Activated CD4-positive, alpha-beta T cell treated with anti-CD3 and anti-CD28 coated beads for 36 hours (primary cell): Measurements from ENCODE around the gene MYO1B. TPM values are rescaled to one million over a fixed set of nuclear protein-coding genes. Genes with fewer than 3 reads are reported as not detected.
A peak's percentile ranks its signal among the peaks of the same experiment; 100 is the strongest.

ENCODE experiments used
- ATAC-seq: fragments of 200-7000 bp; cut with Tn5 transposase; one replicate; pipeline ENCODE4 v1.10.0; 2021; ENCODE audit warnings: mild to moderate bottlenecking, moderate library complexity
- CTCF ChIA-PET: fragments of 350-600 bp; sonication (Branson Sonifier 250); formaldehyde crosslinking; loops from one replicate; lab custom pipeline; 2021; ENCODE audit warnings: antibody characterized with exemption; lab: Charles Lee
- POLR2A ChIA-PET: fragments of 350-600 bp; sonication (Branson Sonifier 250); formaldehyde crosslinking; loops from one replicate; lab custom pipeline; 2021; ENCODE audit warnings: antibody characterized with exemption, inconsistent platforms; lab: Charles Lee
- DNase-seq: peaks from one replicate; pipeline ENCODE4 v3.0.0-alpha.2; 2020
- H3K27ac Mint-ChIP-seq: one replicate; pipeline ENCODE4 v1.8.0; 2021; ENCODE audit warnings: mixed read lengths
- H3K27me3 Mint-ChIP-seq: one replicate; pipeline ENCODE4 v1.8.0; 2021; ENCODE audit warnings: mixed read lengths
- H3K36me3 Mint-ChIP-seq: one replicate; pipeline ENCODE4 v1.8.0; 2021; ENCODE audit warnings: low read depth, mixed read lengths
- H3K4me1 Mint-ChIP-seq: one replicate; pipeline ENCODE4 v1.8.0; 2021; ENCODE audit warnings: mixed read lengths
- H3K4me3 Mint-ChIP-seq: one replicate; pipeline ENCODE4 v1.8.0; 2021; ENCODE audit warnings: mild to moderate bottlenecking, moderate library complexity, mixed read lengths
- H3K9me3 Mint-ChIP-seq: one replicate; pipeline ENCODE4 v1.8.0; 2021; ENCODE audit warnings: low read depth, mixed read lengths
- intact Hi-C, 2 experiments: fragments of 100-400 bp; cut with DNase I in 1 of 2; cut with micrococcal nuclease in 1 of 2; formaldehyde crosslinking; loops; one replicate each; pipeline versions ENCODE4 v1.14.2 to v1.15.1; 2022 to 2024; cut with DNase I, micrococcal nuclease
- total RNA-seq, 2 experiments: library from RNA; stranded (reverse); gene quantifications; one replicate each; pipeline ENCODE4 v1.2.3, GENCODE V29; 2021

The MYO1B gene
- total RNA-seq, 2 experiments from 2014 or later = 29.7 to 36.7 TPM

DNA sequence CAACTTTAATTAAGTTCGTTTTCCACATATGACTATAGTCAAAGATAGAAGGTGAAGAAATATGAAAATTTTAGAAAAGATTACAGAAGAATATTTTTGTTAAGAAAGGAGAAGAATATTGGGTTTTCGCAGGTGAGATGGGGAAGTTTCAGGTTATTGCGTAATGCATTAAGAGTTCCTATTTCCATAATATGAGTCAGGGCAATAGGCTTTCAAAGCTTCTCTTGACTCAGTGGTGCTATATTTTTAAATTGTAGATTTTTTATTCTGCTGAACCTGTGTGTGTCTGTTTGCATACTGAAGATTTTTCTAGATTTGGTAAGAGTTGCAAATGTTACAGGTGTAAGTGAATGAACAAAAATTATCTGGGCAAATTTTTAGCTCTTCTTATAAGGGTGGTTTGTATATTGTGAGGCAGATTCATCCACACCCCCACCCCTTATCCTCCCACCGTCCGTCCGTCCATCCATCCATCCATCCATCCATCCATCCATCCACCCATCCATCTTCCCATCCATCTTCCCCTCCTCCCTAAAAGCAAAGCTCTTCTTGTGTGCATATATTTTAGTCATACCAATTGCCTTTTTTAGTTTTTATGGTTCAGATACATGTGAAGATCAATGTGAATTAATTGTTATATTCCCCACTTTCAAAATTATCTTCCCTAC, 69.6 kb downstream of the MYO1B start:
- ChIA-PET POLR2A (no interaction called here), CTCF (interaction anchor here (0.6 to 1.6 kb wide), 4 partner anchors 31 to 930 kb away, joined by 3 to 4 read pairs (median 3); no protein-coding TSS in a partner anchor)
- Mint-ChIP-seq H3K9me3 (no peaks in the 10 kb centered on the region), H3K27me3 (no peaks in the 10 kb centered on the region), H3K36me3 (no peaks in the 10 kb centered on the region), H3K27ac (no peak overlapping the region), H3K4me1 (no peaks in the 10 kb centered on the region), H3K4me3 (no peak overlapping the region)
- intact Hi-C loops = loop anchor here in 1 of 2 experiments (10.0 kb wide), 1 partner anchor 270 kb away; no protein-coding TSS in a partner anchor
- DNase-seq (no peak), ATAC-seq (no peak)

DNA sequence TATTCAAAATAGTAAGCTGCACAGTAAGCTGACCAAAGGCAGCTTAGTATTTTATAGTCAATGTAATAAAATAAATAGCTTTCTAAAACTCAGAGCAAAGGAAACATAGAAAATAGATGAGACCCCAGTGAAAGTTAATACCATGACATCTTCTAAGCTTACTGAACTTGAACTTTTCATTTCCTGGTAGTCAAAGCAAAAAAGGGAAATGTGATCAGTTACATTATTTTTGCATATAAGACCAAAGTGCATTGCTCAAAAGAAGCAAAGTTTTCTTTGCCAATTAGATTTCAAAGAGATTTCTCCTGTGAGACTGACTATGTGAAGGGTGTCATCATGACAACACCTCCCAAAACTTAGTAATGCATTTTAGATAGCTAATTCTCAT, 70.2 kb downstream of the MYO1B start:
- H3K4me1 Mint-ChIP-seq = no peaks in the 10 kb centered on the region
- ATAC-seq (no peak), DNase-seq (no peak)
- no peaks in the 10 kb centered on the region for H3K36me3 Mint-ChIP-seq
- no peaks in the 10 kb centered on the region for H3K27me3 Mint-ChIP-seq
- CTCF ChIA-PET = interaction anchor here (0.6 to 1.8 kb wide), 6 partner anchors 11 to 931 kb away, joined by 3 to 5 read pairs (median 4); no protein-coding TSS in a partner anchor
- no peaks in the 10 kb centered on the region for H3K9me3 Mint-ChIP-seq
- intact Hi-C loops = loop anchor here in 1 of 2 experiments (10.0 kb wide), 1 partner anchor 271 kb away; no protein-coding TSS in a partner anchor
- H3K4me3 Mint-ChIP-seq = no peak overlapping the region
- H3K27ac Mint-ChIP-seq = no peak overlapping the region
- POLR2A ChIA-PET = no interaction called here

DNA sequence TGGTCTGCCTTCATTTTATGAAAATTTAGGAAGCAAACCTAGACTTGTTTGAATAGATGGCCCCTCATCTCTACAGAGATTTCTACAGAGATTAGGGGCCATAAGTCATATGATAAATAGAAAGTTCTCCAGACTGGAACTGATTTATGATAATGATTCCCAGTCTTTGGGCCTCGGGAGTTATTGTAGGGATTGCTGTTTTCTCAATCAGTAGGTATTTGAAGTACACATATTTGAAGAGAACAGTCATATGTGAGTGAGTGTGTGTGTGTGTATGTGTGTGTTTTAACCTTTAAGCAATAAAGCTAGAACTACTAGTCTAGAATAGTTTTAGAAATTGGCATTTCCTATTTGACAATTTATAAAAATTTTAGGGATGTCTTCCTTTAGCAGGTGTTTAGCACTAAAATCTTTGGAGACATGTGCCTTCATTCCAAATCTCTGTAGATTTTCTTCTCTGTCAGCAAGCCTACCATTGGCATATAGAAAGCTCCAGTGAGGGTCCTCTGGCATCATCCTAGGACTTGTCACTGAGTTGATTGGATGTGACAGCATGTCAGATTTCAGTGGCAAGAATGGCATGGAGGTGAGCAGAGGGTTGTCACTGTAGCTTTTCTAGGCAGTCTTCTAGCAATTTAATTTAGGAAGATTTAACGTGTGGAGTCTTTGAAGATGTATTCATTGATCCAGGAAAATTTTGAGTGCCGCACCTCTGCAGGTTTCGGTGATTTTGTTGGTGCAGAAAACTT, 71.2 kb downstream of the MYO1B start:
- H3K27me3 Mint-ChIP-seq = no peaks in the 10 kb centered on the region
- peaks cover under 1% of the 10 kb centered on the region for H3K4me1 Mint-ChIP-seq
- H3K36me3 Mint-ChIP-seq = no peaks in the 10 kb centered on the region
- no peak overlapping the region for H3K27ac Mint-ChIP-seq
- ATAC-seq = no peak
- no peak for DNase-seq
- ChIA-PET CTCF (interaction anchor here (0.7 to 1.8 kb wide), 4 partner anchors 12 to 205 kb away, joined by 3 to 5 read pairs (median 4); no protein-coding TSS in a partner anchor), POLR2A (no interaction called here)
- no peak overlapping the region for H3K4me3 Mint-ChIP-seq
- intact Hi-C loops = loop anchor here in 1 of 2 experiments (10.0 kb wide), 1 partner anchor 272 kb away; no protein-coding TSS in a partner anchor
- no peaks in the 10 kb centered on the region for H3K9me3 Mint-ChIP-seq

DNA sequence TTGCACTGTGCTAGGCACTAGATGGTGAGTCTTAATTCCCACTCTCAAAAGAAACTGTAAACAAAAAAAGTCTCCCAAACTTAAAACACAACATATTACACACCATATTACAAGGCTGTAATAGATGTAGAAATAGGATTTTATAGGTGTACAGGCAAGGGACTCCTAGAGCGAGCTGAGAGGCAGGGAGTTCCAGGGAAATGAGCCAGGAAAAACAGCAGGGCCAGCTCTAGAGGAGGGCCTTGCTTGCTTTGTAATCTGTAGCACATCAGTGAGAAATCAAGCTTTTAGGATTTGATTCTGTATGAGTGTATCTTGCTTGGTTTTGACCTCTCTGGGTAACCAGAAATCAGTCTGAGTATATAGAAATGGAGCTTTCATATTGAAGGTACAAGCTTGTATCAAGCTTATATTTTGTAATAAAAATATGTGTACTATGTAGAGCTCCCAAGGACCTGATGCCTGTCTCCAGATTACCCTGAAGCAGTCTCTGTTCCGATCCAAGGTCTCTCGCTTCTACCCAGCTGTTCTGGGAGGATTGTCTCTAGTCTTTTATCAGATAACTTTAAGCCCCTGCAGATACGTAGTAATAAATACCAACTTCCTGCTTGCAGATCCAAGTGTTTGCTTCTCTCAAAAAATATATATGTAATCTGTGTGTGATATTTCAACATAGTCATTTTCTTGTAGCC, 73.0 kb downstream of the MYO1B start:
- Mint-ChIP-seq H3K36me3 (no peaks in the 10 kb centered on the region), H3K4me1 (peaks cover 13% of the 10 kb centered on the region), H3K27ac (no peak overlapping the region), H3K4me3 (no peak overlapping the region), H3K27me3 (no peaks in the 10 kb centered on the region), H3K9me3 (no peaks in the 10 kb centered on the region)
- ChIA-PET POLR2A (no interaction called here), CTCF (interaction anchor here (0.6 to 1.9 kb wide), 4 partner anchors 18 to 154 kb away, joined by 3 to 4 read pairs (median 3); no protein-coding TSS in a partner anchor)
- DNase-seq (no peak), ATAC-seq (no peak)
- intact Hi-C loops = loop anchor here in 1 of 2 experiments (10.0 kb wide), 1 partner anchor 273 kb away; no protein-coding TSS in a partner anchor

DNA sequence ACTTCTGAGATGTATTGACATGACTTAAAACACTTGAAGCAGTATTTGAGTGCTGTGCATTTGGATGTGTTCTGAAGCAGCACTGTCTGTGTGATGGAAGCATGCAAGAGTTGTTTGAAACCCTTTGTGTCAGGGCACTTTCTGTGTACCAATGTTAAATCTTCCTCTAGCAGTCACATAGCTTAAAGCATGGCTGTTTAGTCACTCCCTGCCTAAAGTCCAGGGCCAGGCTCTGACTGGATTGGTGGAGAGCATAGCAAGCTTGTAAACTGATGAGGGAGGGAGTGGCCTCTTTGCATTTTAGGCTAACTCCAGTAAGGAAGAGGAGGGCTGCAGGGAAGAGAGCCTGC, 73.5 kb downstream of the MYO1B start:
- Mint-ChIP-seq H3K4me3 (no peak overlapping the region), H3K36me3 (no peaks in the 10 kb centered on the region), H3K9me3 (no peaks in the 10 kb centered on the region), H3K4me1 (peaks cover 13% of the 10 kb centered on the region), H3K27ac (no peak overlapping the region), H3K27me3 (no peaks in the 10 kb centered on the region)
- intact Hi-C loops = loop anchor here in 1 of 2 experiments (10.0 kb wide), 1 partner anchor 274 kb away; no protein-coding TSS in a partner anchor
- ChIA-PET CTCF (interaction anchor here (1.1 to 1.9 kb wide), 3 partner anchors 19 to 154 kb away, joined by 3 to 4 read pairs (median 3); no protein-coding TSS in a partner anchor), POLR2A (no interaction called here)
- no peak for DNase-seq
- ATAC-seq = no peak

DNA sequence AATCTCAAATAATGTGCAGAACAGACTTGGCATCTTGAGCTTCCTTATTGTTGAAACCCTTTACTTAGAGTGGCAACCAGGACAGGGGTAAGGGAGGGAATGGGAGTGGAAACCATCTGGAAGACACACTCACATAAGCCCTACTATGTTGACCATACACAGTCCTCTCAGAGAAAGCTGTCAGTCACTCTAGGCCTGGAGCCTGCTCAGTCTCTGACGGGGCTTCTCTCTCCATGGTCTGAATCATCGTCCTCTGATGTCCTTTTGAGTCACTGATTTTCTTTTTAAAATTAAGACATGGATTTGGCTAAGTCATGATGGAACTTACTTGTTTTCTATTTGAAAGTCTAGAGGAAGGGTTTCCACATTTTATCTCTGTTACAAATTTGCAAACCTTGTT, 74.0 kb downstream of the MYO1B start:
- ATAC-seq (peak; percentile 51), DNase-seq (no peak)
- intact Hi-C loops = loop anchor here in 1 of 2 experiments (10.0 kb wide), 1 partner anchor 274 kb away; no protein-coding TSS in a partner anchor
- Mint-ChIP-seq H3K27ac (no peak overlapping the region), H3K9me3 (no peaks in the 10 kb centered on the region), H3K36me3 (no peaks in the 10 kb centered on the region), H3K4me3 (no peak overlapping the region), H3K27me3 (no peaks in the 10 kb centered on the region), H3K4me1 (peaks cover 13% of the 10 kb centered on the region)
- POLR2A ChIA-PET = no interaction called here
- CTCF ChIA-PET = interaction anchor here (1.9 kb wide), 1 partner anchor 155 kb away, joined by 4 read pairs; no protein-coding TSS in a partner anchor

DNA sequence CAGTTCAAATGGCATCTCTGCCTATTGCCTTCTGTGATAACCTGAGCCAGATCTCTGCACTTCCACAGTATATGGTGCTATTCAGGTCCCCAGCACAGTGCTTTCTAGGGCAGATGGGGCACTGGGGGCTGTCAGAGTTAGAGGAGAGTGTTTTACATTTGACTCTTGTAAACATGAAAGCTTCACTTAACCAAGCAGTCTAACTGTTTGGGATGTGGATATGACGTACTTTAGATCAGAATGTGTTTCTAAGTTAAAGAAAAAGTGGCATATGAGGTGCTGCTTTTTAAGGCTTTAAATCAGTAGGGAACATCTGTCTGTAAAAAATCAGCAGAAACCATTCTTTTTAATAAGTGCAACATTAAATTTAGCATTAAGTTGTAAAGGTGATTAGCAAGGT, 75.7 kb downstream of the MYO1B start:
- ATAC-seq (no peak), DNase-seq (no peak)
- Mint-ChIP-seq H3K27me3 (no peaks in the 10 kb centered on the region), H3K9me3 (no peaks in the 10 kb centered on the region), H3K4me3 (no peak overlapping the region), H3K27ac (no peak overlapping the region), H3K4me1 (peaks cover 13% of the 10 kb centered on the region), H3K36me3 (no peaks in the 10 kb centered on the region)
- CTCF ChIA-PET = no interaction called here
- intact Hi-C loops = no loop called here
- POLR2A ChIA-PET = no interaction called here

DNA sequence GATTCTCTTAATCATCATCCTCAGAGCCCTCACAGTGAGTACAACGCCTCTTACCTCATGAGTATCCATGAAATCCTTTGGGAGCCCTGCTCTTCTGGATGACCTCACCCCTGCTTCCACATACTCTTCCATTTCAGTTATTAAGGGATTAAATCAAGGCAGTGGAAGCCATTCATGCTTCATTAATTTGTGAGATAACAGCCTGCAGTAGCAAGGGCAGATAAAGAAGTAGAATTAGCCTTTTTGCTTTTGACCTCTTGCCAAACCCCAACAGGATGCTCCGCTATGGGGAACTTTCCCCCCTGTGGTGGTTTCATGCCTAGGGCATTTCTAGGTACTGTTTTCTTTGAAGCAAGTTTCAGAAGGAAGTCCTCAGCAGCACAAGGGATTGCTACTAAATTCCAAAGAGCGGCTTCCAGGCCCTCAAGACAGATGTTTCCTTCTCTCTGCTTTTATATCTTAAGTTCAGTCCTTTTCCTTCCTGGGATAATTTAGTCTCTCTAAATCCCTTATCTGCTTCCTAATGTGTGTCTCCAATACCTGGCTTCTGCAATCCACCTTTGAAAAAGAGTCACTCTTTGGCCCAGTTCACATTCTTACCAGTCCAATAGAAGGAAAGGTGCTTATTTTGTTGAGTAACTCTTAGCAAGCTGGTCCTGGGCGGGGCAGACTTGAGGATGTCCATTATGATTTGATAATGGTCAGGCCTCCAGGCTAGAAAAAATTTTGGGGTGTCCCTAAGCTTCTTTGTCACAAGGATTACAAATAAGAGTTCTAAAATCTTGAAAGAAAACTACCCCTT, 76.9 kb downstream of the MYO1B start:
- no peaks in the 10 kb centered on the region for H3K36me3 Mint-ChIP-seq
- ChIA-PET POLR2A (interaction anchor here (0.6 kb wide), 2 partner anchors 146 to 197 kb away, joined by 3 read pairs; no protein-coding TSS in a partner anchor), CTCF (interaction anchor here (0.7 kb wide), 1 partner anchor 132 kb away, joined by 3 read pairs; no protein-coding TSS in a partner anchor)
- ATAC-seq (no peak), DNase-seq (peak; percentile 14)
- H3K27me3 Mint-ChIP-seq = no peaks in the 10 kb centered on the region
- H3K27ac Mint-ChIP-seq = no peak overlapping the region
- peaks cover 13% of the 10 kb centered on the region for H3K4me1 Mint-ChIP-seq
- intact Hi-C loops = no loop called here
- no peaks in the 10 kb centered on the region for H3K9me3 Mint-ChIP-seq
- no peak overlapping the region for H3K4me3 Mint-ChIP-seq

DNA sequence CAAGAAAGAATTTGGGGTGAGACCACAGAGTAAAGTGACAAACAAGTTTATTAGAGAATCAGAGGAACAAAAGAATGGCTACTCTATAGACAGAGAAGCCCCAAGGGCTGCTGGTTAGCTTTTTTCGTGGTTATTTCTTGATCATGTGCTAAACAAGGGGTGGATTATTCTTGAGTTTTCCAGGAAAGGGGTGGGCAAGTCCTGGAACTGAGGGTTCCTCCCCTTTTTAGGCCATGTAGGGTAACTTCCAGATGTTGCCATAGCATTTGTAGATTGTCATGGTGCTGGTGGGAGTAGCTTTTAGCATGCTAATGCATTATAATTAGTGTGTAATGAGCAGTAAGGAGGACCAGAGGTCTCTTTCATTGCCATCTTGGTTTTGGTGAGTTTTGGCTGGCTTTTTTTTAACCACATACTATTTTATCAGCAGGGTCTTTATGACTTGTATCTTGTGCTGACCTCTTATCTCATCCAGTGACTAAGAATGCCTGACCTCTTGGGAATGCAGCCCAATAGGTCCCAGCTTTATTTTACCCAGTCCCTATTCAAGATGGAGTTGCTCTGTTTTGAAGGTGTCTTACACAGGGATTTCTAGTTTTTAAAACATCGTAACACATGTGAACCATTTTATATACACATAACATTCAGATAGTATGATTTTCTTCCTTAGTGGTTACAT, 77.8 kb downstream of the MYO1B start:
- no peaks in the 10 kb centered on the region for H3K36me3 Mint-ChIP-seq
- H3K27me3 Mint-ChIP-seq = no peaks in the 10 kb centered on the region
- no peak overlapping the region for H3K4me3 Mint-ChIP-seq
- H3K4me1 Mint-ChIP-seq = peaks cover 13% of the 10 kb centered on the region
- ATAC-seq = no peak
- CTCF ChIA-PET = interaction anchor here (0.7 kb wide), 1 partner anchor 249 kb away, joined by 5 read pairs; no protein-coding TSS in a partner anchor
- POLR2A ChIA-PET = interaction anchor here (0.6 kb wide), 2 partner anchors 145 to 198 kb away, joined by 3 read pairs; no protein-coding TSS in a partner anchor
- no peak for DNase-seq
- H3K27ac Mint-ChIP-seq = no peak overlapping the region
- intact Hi-C loops = no loop called here
- H3K9me3 Mint-ChIP-seq = no peaks in the 10 kb centered on the region
